GM19238 (cell line): ENCODE measurements around the gene TLL2.
A peak's percentile ranks its signal among the peaks of the same experiment; 100 is the strongest.

Experiments
- DNase-seq: peaks from one replicate; pipeline ENCODE4 v3.0.0; 2011; ENCODE audit warnings: low spot score; ENCODE audit not compliant: insufficient read length

Gene TLL2

DNA sequence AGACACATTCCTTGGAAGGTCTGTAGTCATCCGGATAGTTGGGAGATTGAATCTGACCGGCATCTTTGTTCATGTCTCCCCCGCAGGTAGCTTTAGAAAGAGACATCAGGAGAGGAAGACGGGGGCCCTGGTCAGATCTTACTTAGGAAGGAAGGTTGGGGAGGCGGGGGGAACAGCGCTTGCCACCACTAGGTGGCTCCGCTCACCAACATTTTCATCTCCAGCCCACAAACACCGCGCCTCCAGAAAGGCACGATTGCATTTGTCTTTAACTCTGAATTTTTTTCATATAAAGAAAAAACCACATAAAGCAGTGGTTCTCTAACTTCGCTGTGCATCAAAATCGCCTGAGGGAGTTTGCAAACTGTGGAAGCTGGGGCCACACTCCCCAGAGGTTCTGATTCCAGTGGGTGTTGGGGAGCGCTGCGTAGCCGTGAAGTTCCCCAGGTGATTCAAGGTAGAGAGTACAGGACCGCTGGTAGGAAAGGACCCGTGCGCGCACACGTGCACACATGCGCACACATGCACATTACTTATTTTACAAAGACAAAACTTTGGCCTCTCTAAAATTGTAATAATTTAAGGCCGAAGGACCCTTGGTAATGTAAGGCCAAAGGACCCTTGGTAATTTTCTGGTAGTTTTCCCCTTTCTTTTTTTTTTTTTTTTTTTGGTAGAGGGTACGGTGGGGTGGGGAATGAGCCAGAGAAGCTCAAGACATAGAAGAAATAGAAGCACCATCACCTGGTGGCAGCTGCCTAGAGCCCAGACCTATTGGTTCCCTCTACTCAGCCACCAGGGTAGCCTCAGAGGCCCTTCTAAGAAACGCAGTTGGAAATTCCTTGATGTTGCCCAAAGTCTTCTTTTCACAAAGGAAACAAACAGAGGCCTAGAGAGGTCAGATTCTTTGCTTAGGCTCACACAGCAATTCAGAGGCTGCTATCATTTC lies 117.5 kb downstream of the TLL2 start:
- peak; percentile 74 for DNase-seq

DNA sequence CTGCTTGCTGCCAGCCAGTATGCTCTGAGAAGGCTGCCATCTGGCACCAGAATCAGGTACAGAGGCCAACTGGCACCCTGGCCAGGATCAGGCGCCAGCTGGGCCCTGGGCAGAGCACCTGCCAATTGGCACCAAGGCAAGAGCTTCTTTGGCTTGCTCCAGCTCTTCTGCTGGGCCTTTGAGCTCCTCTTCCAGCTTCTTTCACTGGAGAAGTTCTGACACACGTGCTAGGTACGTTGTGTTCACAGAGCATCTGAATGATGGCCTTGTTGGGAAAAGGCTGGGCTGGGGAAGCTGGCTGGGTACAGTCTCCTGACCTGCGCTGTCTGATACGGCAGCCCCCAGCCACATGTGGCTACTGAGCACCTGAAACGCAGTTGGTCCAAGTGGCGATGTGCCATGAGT lies 123.3 kb downstream of the TLL2 start:
- no peak for DNase-seq

DNA sequence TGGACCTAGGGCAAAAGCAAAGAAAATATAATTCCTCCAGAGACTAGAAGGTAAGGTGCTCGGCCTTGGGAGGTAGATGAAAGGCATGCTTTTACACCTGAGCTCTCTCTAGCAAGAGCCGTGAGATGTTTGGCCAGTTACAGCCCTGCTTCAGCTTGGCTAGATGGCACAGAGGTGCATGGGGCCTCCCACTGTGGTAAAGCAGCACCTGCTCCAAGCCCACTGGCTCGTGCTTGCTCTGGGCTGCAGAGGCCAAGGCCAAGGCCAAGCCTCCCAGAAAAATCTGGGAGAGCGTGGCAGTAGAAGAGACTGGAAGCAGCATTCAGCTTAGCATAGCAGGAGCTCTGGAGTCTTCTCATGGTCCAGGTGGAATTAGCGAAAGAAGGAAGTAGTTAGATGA lies 123.9 kb downstream of the TLL2 start:
- DNase-seq: no peak

DNA sequence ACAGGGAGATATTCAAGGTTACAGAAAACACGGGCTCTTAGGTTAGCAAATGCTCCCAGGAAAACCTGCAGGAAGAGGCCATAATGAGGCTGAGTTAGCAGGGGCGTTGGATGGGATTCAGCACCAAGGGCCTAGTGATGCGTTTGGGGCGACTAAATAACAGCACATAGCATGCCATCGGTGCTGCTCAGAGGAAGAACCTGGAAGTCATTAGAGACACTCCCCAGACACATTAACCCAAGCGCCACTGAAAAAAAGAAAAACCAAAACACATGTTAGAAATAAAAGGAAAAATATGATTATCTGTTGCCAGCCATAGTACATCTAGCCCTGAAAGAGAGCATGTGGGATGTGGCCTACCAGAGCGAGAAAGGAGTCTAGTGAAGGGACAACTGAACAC lies 126.1 kb downstream of the TLL2 start:
- DNase-seq: no peak

DNA sequence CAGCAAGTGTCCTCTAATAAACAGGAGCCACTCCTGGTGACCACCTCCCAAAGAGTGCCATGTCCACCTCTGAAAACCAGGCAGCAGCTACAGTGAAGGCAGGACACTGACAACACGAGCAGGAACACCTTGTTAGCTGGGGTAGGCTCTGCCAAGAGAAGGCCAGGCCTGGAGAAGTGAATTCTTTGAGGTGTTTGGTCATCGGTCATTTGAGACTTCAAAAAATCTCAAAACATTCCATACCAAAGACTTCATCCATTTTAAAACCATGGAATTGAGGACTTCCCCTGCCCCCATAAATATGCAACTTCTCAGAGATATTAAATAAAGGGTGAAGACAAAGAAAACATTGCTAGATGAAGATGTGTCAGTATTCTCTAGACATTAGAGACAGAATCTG lies 126.6 kb downstream of the TLL2 start:
- DNase-seq: no peak

DNA sequence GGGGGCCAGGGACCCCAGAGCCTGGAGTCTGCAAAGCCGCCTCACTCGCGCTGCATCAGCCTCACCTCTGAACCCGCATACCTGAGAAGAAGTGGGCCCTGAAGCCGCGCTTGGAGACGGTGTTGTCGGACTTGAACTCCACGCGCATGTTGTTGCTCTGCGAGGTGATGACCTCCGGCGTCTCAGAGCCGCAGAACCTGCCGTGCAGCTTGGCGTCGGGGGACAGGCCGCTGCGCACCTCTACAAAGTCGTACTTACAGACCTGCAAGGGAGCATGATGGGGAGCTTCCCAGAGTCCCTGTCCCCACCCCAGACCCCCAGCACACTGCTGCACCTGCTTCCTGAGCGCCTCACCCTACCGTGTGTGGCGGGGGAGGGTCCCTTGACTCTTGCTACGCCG lies 129.2 kb downstream of the TLL2 start:
- no peak for DNase-seq

DNA sequence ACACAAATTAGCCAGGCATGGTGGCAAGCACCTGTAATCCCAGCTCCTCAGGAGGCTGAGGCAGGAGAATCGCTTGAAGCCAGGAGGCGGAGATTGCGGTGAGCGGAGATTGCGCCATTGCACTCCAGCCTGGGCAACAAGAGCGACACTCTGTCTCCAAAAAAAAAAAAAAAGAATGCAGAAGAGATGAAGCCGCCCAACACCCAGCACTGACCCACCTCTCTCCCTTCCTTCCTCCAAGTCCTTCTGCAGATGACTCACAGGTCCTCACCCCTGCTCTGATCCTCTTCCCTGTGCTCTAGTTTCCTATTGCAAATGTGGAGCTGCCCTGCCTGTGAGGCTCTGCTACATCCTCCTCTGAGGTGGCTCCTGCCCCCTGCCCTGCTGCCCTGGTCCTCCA lies 132.9 kb downstream of the TLL2 start:
- DNase-seq: no peak

DNA sequence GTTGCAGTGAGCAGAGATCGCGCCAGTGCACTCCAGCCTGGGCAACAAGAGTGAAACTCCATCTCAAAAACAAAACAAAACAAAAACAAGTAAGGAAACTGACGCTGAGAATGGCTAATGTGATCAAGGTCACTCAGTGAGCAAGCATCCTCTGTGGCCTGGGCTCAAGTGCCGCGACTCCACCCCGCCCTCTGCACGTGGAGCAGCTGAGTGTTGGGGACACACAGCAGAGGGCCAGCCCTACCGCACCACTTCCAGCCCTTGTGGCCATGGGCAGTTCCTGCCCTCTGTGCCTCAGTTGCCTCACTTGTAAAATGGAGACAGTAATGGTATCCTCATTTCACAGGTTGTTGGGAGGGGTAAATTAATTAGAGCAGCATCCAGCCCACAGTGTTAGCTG lies 134.0 kb downstream of the TLL2 start:
- no peak for DNase-seq

DNA sequence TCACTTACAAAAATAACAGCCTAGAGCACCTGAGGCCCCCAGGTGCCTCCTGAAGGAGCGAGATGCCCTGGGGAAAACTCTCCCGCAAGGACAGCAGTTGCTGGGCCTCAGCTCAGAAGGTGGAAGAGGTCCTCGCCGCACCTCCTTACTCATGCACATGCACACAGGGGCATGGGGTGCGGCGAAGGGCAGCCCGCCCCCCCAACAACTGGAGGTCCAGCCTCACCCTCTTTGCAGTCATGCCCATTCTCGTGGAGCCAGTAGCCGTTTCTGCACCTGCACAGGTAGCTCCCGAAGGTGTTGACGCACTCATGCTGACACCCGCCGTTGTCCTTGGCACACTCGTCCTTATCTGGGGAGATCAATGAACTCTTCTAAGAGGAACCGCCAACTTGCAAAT lies 135.0 kb downstream of the TLL2 start:
- DNase-seq: no peak

DNA sequence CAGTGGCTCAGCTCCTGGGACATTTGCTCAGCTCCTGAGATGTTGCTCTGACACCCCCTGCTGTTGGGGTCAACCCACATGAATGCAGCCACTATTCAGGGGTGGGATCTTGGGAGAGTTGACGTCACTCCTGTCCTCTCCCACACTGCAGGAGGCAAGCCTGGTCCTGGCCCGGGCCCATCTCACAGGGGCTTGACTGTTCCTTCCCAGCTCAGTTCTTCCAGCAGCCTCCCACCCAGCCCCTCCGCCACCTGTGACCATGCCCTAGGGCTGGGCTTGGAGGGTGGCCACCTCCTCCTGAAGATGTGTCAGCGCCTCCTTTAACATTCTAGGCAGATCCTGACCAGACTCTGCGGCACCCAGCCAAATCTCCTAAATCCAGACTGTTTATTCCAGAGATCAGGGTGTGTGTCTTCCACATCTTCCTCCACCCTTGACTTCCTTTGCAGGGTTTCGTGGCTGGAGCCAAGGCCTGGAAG lies 135.9 kb downstream of the TLL2 start:
- no peak for DNase-seq

DNA sequence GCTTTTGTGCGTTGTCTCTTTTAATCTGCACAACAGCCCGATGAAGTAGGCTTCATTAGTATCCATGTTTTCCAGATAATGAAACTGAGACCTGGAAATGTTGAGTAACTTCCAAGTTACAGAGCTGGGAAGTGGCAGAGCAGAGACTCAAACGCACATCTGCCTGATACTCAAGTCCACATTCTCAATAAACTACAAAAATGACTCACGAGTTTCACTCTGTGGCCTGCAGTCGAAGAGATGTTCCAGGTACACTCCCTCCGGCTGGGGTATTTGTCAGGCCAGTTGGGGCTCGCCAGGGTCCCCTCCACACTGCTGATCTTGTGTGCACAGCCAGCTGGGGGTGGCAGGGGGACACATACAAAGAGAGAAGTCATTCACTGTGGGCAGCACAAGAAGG lies 137.2 kb downstream of the TLL2 start:
- DNase-seq: peak; percentile 44

DNA sequence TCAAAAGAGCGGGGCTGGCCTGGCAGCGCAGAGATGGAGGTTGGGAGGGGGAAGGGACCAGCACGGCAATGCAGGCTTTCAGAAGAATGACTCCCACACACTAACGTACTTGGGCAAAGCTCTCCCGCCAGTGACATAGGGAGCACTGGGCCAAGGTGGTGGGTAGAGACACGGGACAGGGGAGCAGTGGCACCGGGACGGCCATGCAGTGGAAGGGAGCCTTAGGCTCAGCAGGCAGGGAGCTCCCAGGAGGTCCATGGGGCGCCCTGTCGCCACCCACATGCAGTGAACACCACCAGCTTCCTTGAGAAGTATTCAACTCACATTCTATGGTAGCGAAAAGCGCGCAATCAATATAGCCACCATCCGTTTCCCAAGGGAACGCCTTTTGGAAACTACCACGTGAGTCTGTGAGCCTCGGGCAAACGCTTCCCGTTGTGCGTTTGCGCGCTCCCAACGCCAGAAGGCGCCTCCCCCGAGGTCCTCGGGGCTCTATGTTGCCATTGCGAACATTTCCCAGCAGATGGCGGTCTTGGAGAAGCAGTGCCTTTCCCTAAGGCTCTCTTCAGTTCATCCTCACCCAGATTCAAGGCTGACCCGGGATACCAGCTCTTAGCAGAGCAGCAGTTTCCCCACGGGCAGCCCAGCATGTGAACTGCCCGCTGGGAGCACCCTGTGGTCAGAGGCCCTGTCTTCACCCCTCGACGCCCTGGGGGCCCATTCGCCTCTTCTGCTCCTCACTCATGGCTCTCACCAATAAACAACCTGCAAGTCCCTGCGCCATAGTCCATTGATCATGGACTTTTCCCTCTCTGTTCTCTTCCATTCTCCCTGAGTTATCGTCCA lies 138.5 kb downstream of the TLL2 start:
- DNase-seq: peak; percentile 87

DNA sequence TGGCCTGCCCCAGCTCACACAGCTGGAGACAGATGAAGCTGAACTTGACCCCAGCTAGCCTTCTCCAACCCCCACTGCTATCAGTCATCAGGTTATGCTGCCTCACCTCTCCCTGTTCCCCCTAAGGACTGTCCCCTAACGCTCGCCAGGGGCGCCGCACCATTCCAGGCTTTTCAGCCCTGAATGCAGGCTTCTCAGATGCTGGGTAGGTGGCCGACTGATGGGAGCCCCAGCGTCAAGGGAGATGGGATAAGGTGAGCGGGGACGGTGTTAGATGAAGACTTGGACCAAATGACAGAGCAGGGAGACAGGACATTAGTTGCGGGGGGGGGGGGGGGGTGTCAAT lies 139.1 kb downstream of the TLL2 start:
- no peak for DNase-seq

DNA sequence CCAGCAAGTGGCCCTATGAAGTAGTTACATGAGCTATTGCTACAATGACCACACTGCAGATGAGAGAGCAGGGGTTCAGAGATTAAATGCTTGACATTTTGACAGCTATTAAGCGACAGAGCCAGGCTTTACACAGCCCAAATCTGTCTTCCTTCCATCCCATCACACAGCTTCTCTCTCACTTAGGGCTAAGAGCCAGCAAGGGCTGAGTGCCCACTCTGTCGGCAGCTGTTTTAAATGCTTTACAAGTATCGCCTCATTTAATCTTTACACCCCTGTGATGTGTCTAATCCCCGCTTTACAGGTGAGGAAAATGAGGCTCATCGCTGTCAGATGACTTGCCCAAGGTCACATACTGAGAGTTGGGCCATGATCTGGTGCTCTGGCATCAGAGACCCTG lies 139.7 kb downstream of the TLL2 start:
- DNase-seq: no peak

DNA sequence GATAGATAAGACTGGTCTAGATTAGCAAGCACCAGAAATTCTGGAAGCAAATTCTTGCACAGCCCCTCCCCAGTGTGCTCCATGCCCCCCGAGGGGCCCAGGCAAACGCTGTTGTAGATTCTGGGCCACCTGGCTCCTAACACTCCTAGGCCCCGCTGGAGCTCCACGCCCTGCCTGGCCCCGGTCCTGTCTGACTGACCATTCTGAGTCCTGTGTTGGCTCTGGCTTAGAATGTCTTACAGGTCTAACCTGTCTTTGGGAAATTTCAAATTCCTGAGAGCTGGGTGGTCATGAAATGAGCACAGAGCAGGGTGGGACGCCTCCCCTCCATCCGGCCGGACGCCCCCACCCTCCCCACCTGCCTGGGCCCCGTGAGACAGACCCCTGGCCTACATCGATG lies 142.4 kb downstream of the TLL2 start:
- DNase-seq: no peak

DNA sequence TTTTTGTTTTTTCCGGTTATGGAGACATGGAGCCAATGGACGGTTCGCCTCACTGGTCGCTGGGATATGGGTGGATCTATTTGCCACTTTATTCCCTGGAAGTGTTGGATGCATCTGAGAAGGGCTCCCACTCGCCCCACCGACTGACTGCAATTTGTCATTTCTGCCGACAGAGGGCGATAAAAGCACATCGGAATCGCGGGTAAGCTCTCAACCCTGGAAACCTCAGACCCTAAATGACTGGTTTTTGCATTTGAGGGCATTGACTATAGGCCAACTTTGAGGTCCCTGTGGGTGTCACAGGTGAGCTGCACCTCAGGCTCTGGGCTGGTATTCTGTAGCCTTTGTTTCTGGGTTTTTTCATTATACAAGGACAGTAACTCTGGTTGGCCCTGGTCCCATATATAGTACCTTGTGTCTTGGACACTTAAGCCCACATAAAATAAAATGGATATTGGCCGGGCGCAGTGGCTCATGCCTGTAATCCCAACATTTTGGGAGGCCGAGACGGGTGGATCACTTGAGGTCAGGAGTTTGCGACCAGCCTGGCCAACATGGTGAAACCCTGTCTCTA lies 143.1 kb downstream of the TLL2 start:
- peak; percentile 37 for DNase-seq

DNA sequence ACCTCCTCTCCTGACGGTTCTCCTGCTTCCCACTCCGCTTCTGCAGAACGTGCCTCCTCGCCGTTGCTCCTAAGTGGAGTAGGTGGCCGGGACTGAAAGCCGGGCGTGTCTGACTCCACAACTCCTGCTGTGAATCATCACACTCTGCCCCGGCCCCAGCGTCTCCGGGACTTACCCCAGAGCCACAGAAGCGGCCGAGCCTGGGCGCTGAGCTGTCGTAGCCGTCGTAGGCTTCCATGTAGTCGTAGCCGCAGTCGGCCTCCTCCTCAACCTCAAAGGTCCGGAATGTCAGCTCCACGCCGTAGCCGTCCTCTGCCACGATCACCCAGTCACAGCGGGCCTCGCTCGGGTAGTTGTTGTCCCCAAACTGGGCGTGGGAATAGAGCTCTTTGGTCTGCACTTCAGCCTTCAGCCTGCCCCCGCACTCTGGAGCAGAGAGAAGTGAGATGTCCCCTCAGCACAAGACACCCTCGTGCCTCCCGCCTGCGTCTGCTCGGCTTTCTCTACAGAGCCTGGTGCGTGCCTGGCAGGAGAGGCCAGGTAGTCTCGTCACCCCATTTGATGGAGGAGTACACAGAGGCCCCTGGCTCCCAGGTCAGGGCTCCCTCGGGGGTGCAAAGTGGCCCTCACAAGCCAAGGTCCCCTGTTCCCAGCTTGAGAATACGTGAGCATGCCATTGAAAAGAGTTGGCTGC lies 143.7 kb downstream of the TLL2 start:
- DNase-seq: no peak

DNA sequence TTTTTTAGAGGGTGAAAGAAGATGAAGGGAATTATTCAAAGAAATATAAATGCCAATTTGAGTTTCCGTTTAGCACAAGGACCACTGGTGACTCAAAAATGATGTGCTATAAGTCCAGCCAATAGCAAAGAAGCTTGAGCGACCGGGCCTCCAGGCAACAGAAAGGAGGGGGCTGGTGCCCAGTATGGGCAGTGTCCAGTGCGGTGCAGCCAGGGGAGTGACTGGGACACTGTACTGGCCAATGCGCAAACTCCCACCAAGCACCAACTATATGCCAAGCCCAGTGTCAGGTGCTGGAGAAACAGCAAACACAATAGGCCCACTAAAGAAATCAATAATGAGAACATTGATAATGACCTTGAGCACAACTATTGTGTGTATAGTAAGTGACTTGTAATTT lies 144.8 kb downstream of the TLL2 start:
- no peak for DNase-seq

DNA sequence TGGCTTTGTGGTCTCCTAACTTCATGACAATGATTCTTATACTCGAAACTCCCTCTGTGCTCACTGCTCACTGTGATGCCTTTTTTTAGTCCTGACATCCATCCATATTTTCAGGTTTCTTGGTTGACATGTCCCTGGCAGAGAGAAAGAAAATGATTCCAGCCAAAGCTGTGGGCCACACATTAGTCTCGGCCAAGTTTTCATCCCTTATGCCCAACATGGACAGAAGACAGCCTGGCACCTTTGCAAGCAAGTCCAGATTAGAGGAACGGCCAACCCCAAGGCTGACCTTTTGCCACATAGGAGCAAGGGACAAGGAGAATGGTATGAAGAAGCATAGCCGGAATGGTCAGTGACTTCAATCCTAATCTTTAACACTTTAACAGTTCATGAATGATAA lies 146.3 kb downstream of the TLL2 start:
- no peak for DNase-seq

DNA sequence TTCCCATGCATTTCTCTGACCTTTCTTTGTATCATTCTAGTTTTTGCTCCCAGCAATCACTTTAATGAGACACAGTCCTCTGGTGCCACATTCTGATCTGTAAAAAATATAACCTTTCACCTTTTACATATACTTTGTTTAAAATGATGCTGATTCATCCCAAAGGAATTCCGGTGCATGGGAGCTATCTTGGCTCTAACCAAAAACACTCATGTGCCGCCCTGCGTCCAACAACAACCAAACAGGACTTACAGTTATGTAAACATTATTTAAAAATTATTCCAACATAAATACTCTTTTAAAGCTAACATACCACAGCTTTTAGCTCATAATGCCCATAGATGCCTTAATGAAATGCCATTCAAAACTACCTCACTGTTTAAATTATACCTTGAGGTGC lies 147.2 kb downstream of the TLL2 start:
- DNase-seq: no peak

DNA sequence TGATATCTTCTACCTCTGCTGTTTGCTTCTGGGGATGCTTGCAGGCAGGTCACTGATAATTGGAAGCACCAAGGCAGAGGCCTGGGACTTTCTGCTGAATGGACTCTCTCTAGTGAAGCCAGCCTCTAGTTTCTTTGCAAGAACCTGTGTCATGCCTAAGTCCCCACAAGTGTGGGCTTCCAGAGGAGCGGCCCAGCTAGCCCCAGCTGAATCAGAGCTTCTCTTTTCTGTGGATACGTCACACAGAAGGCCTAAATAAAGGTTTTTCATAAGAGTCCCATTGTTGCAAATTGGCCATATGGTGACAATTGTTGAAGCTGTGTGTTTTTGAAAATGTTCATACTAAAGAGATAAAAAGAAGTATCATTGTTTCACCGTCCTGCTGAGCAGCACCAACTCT lies 148.2 kb downstream of the TLL2 start:
- no peak for DNase-seq

DNA sequence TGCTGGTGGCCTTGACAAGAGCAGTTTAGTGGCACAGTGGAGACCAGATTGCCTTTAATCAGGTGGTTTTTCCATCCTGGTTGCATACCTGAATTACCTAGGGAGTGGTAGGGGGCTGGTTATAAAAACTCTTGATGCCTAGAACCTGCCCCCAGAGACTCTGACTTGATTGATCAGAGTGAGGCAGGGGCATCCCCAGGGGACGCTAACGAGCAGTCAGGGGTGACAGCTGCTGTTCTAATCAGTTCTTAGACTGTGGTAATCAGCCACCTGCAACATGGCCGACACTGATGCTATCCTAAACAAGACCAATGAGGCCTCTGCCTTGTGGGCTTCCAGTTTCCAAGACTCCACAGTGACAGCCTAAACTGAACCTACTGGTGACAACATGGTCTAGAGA lies 153.0 kb downstream of the TLL2 start:
- DNase-seq: no peak
